Memory B cell (primary cell): ENCODE results near the gene AIPL1.
"Not testable (repeated sequence)": the region's sequence is repeated elsewhere in the genome, so short reads cannot be mapped to it uniquely, and the experiment has no call there.

Source experiments
- ATAC-seq: fragments of 150-1000 bp; cut with Tn5 transposase; 2 replicates; pipeline ENCODE4 v1.10.0; 2021; ENCODE audit warnings: low read depth, mild to moderate bottlenecking, moderate library complexity
- DNase-seq, 2 donors: peaks; one replicate each; pipeline ENCODE4 v3.0.0; 2022; ENCODE audit warnings: low spot score in 2 of 2
- H3K27ac Mint-ChIP-seq: one replicate; pipeline ENCODE4 v1.8.0; 2022; ENCODE audit warnings: mild to moderate bottlenecking, moderate library complexity, mixed read lengths
- H3K27me3 Mint-ChIP-seq: one replicate; pipeline ENCODE4 v1.8.0; 2022; ENCODE audit warnings: mixed read lengths
- H3K36me3 Mint-ChIP-seq: one replicate; pipeline ENCODE4 v1.8.0; 2022; ENCODE audit warnings: mild to moderate bottlenecking, mixed read lengths
- H3K4me1 Mint-ChIP-seq: one replicate; pipeline ENCODE4 v1.8.0; 2022; ENCODE audit warnings: mixed read lengths
- H3K4me3 Mint-ChIP-seq: one replicate; pipeline ENCODE4 v1.8.0; 2022; ENCODE audit warnings: mild to moderate bottlenecking, moderate library complexity, mixed read lengths
- H3K9me3 Mint-ChIP-seq: one replicate; pipeline ENCODE4 v1.8.0; 2022; ENCODE audit warnings: mixed read lengths

AIPL1 gene

GRCh38 chr17:6435051-6435450, at the start of gene AIPL1:
Gene AIPL1 (minus strand): TSS chr17:6435121. CDS start chr17:6435104, 17 bp downstream.
- no peaks in the 10 kb centered on the region for H3K36me3 Mint-ChIP-seq
- DNase-seq (no peak), ATAC-seq (no peak)
- no peak within 1 kb of the TSS for H3K4me3 Mint-ChIP-seq
- H3K4me1 Mint-ChIP-seq, result peaks cover 5% of the 10 kb centered on the region
- H3K9me3 Mint-ChIP-seq, result no peaks in the 10 kb centered on the region
- no peak within 1 kb of the TSS for H3K27ac Mint-ChIP-seq
- H3K27me3 Mint-ChIP-seq, result peaks cover 16% of the 10 kb centered on the region

- H3K36me3 Mint-ChIP-seq, result no peaks in the 10 kb centered on the region
- DNase-seq (no peak), ATAC-seq (no peak)
- no peaks in the 10 kb centered on the region for H3K9me3 Mint-ChIP-seq
- H3K4me3 Mint-ChIP-seq, result no peak overlapping the region
- peaks cover 18% of the 10 kb centered on the region for H3K27me3 Mint-ChIP-seq
- H3K27ac Mint-ChIP-seq, result no peak overlapping the region
- H3K4me1 Mint-ChIP-seq, result no peaks in the 10 kb centered on the region
Observed at GRCh38 chr17:6483507-6483906, 48.6 kb upstream of the AIPL1 start.

GRCh38 chr17:6482796-6483195, 47.9 kb upstream of the AIPL1 start:
- not testable (repeated sequence) for H3K4me1 Mint-ChIP-seq, H3K4me3 Mint-ChIP-seq, H3K36me3 Mint-ChIP-seq, H3K27ac Mint-ChIP-seq, ATAC-seq, H3K9me3 Mint-ChIP-seq, DNase-seq
- peaks cover 14% of the 10 kb centered on the region for H3K27me3 Mint-ChIP-seq

GRCh38 chr17:6482105-6482455, 47.2 kb upstream of the AIPL1 start:
- Mint-ChIP-seq H3K4me1 (no peaks in the 10 kb centered on the region), H3K27me3 (peaks cover 13% of the 10 kb centered on the region), H3K9me3 (no peaks in the 10 kb centered on the region), H3K4me3 (no peak overlapping the region), H3K36me3 (no peaks in the 10 kb centered on the region), H3K27ac (no peak overlapping the region)
- ATAC-seq (no peak), DNase-seq (no peak)

- DNase-seq (no peak), ATAC-seq (no peak)
- Mint-ChIP-seq H3K36me3 (no peaks in the 10 kb centered on the region), H3K4me1 (no peaks in the 10 kb centered on the region), H3K9me3 (no peaks in the 10 kb centered on the region), H3K27ac (no peak overlapping the region), H3K4me3 (no peak overlapping the region), H3K27me3 (peaks cover 6% of the 10 kb centered on the region)
Observed at GRCh38 chr17:6480303-6480675, 45.4 kb upstream of the AIPL1 start.

- no peak for ATAC-seq
- Mint-ChIP-seq H3K27me3 (peaks cover 6% of the 10 kb centered on the region), H3K27ac (no peak overlapping the region), H3K4me3 (no peak overlapping the region), H3K4me1 (no peaks in the 10 kb centered on the region), H3K36me3 (no peaks in the 10 kb centered on the region), H3K9me3 (no peaks in the 10 kb centered on the region)
- DNase-seq, result no peak
Observed at GRCh38 chr17:6479622-6480302, 44.8 kb upstream of the AIPL1 start.

GRCh38 chr17:6478486-6478885, 43.6 kb upstream of the AIPL1 start:
- Mint-ChIP-seq H3K9me3 (no peaks in the 10 kb centered on the region), H3K27me3 (peaks cover 5% of the 10 kb centered on the region), H3K36me3 (no peaks in the 10 kb centered on the region), H3K4me1 (no peaks in the 10 kb centered on the region), H3K27ac (no peak overlapping the region), H3K4me3 (no peak overlapping the region)
- ATAC-seq (no peak), DNase-seq (no peak)

GRCh38 chr17:6477831-6478383, 43.0 kb upstream of the AIPL1 start:
- Mint-ChIP-seq H3K4me3 (no peak overlapping the region), H3K27me3 (peaks cover 2% of the 10 kb centered on the region), H3K27ac (no peak overlapping the region), H3K4me1 (peaks cover 2% of the 10 kb centered on the region), H3K36me3 (no peaks in the 10 kb centered on the region), H3K9me3 (no peaks in the 10 kb centered on the region)
- DNase-seq (no peak), ATAC-seq (no peak)

GRCh38 chr17:6476810-6477179, 41.9 kb upstream of the AIPL1 start:
- no peak overlapping the region for H3K4me3 Mint-ChIP-seq
- H3K36me3 Mint-ChIP-seq, result no peaks in the 10 kb centered on the region
- H3K4me1 Mint-ChIP-seq, result peaks cover 2% of the 10 kb centered on the region
- ATAC-seq, result no peak
- no peak for DNase-seq
- no peak overlapping the region for H3K27ac Mint-ChIP-seq
- H3K27me3 Mint-ChIP-seq, result peaks cover 2% of the 10 kb centered on the region
- H3K9me3 Mint-ChIP-seq, result no peaks in the 10 kb centered on the region

- H3K9me3 Mint-ChIP-seq, result no peaks in the 10 kb centered on the region
- H3K36me3 Mint-ChIP-seq, result no peaks in the 10 kb centered on the region
- no peaks in the 10 kb centered on the region for H3K27me3 Mint-ChIP-seq
- no peak overlapping the region for H3K4me3 Mint-ChIP-seq
- ATAC-seq (no peak), DNase-seq (no peak)
- no peak overlapping the region for H3K27ac Mint-ChIP-seq
- peaks cover 2% of the 10 kb centered on the region for H3K4me1 Mint-ChIP-seq
Observed at GRCh38 chr17:6476076-6476809, 41.3 kb upstream of the AIPL1 start.

GRCh38 chr17:6475411-6475810, 40.5 kb upstream of the AIPL1 start:
- H3K4me3 Mint-ChIP-seq, result no peak overlapping the region
- H3K27me3 Mint-ChIP-seq, result no peaks in the 10 kb centered on the region
- H3K36me3 Mint-ChIP-seq, result no peaks in the 10 kb centered on the region
- peaks cover 2% of the 10 kb centered on the region for H3K4me1 Mint-ChIP-seq
- no peaks in the 10 kb centered on the region for H3K9me3 Mint-ChIP-seq
- no peak overlapping the region for H3K27ac Mint-ChIP-seq
- DNase-seq, result no peak
- ATAC-seq, result no peak

GRCh38 chr17:6474906-6475305, 40.0 kb upstream of the AIPL1 start:
- Mint-ChIP-seq H3K27ac (no peak overlapping the region), H3K4me3 (no peak overlapping the region), H3K9me3 (no peaks in the 10 kb centered on the region), H3K27me3 (no peaks in the 10 kb centered on the region), H3K36me3 (no peaks in the 10 kb centered on the region), H3K4me1 (peaks cover 2% of the 10 kb centered on the region)
- ATAC-seq (no peak), DNase-seq (no peak)

GRCh38 chr17:6474376-6474775, 39.5 kb upstream of the AIPL1 start:
- Mint-ChIP-seq H3K27me3 (peaks cover 1% of the 10 kb centered on the region), H3K27ac (no peak overlapping the region), H3K4me3 (no peak overlapping the region), H3K9me3 (no peaks in the 10 kb centered on the region), H3K4me1 (peaks cover 2% of the 10 kb centered on the region), H3K36me3 (no peaks in the 10 kb centered on the region)
- no peak for ATAC-seq
- DNase-seq, result no peak

GRCh38 chr17:6473128-6473767, 38.3 kb upstream of the AIPL1 start:
- ATAC-seq (peak; percentile 56), DNase-seq (peak; percentile 65 to 73)
- Mint-ChIP-seq H3K9me3 (no peaks in the 10 kb centered on the region), H3K4me1 (peaks cover 2% of the 10 kb centered on the region), H3K4me3 (no peak overlapping the region), H3K27ac (no peak overlapping the region), H3K27me3 (peaks cover 10% of the 10 kb centered on the region), H3K36me3 (no peaks in the 10 kb centered on the region)
